ENCODE data around the gene XCR1.

DNA sequence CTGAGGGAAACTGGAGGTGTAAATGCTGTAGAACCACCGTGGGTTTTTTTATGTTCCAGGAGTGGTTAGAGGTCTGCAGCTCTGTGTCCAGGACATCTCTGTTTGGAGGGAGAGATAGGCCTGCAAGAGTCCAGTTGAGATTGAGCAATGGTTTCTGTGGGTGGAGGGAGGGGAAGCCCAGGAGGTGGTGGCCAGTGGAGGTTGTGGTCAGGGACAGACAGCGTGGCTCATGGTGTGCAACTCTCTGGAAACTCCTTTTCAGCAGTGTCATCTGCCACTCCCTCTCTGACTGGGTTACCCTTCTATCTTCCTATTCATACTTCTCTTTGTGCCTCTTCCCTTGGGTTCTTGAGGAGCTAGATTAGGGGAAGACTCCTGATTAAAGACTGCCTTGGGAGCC lies 9.6 kb downstream of the XCR1 start:
- TF ChIP-seq, protein P1, sequence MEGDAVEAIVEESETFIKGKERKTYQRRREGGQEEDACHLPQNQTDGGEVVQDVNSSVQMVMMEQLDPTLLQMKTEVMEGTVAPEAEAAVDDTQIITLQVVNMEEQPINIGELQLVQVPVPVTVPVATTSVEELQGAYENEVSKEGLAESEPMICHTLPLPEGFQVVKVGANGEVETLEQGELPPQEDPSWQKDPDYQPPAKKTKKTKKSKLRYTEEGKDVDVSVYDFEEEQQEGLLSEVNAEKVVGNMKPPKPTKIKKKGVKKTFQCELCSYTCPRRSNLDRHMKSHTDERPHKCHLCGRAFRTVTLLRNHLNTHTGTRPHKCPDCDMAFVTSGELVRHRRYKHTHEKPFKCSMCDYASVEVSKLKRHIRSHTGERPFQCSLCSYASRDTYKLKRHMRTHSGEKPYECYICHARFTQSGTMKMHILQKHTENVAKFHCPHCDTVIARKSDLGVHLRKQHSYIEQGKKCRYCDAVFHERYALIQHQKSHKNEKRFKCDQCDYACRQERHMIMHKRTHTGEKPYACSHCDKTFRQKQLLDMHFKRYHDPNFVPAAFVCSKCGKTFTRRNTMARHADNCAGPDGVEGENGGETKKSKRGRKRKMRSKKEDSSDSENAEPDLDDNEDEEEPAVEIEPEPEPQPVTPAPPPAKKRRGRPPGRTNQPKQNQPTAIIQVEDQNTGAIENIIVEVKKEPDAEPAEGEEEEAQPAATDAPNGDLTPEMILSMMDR (IDR thresholded peaks at IDR 0.05), result no peak
- TF ChIP-seq POLR2A (IDR thresholded peaks at IDR 0.05), result no peak
